HG03460 (cell line): Measurements from ENCODE around the gene CISD3.

Experiments
- ATAC-seq: cut with Tn5 transposase; IDR thresholded peaks from one replicate; pipeline ENCODE4 v1.9.1; 2021; ENCODE audit not compliant: unreplicated experiment

CISD3 gene

GRCh38 chr17:38727736-38728135 is 2.4 kb upstream of the CISD3 start:
- no peak for ATAC-seq

- no peak for ATAC-seq
These were observed 1.8 kb upstream of the CISD3 start for GRCh38 chr17:38728290-38728831.

GRCh38 chr17:38729368-38729885 is 714 bp upstream of the CISD3 start:
- ATAC-seq = no peak

GRCh38 chr17:38730526-38731379 is 612 bp downstream of the CISD3 start:
- ATAC-seq = no peak

- no peak for ATAC-seq
These were observed 1.6 kb downstream of the CISD3 start for GRCh38 chr17:38731526-38732294.

GRCh38 chr17:38732376-38733281 is 2.5 kb downstream of the CISD3 start:
- ATAC-seq = no peak

GRCh38 chr17:38733282-38733981 is 3.3 kb downstream of the CISD3 start:
- ATAC-seq = no peak

GRCh38 chr17:38733982-38734973 is 4.1 kb downstream of the CISD3 start:
- no peak for ATAC-seq

GRCh38 chr17:38735161-38735997 is 5.2 kb downstream of the CISD3 start:
- no peak for ATAC-seq

- no peak for ATAC-seq
These were observed 8.0 kb downstream of the CISD3 start for GRCh38 chr17:38738007-38738662.

- no peak for ATAC-seq
These were observed 8.5 kb downstream of the CISD3 start for GRCh38 chr17:38738686-38739085.

GRCh38 chr17:38739305-38739704 is 9.2 kb downstream of the CISD3 start:
- ATAC-seq = no peak

GRCh38 chr17:38740044-38740443 is 9.9 kb downstream of the CISD3 start:
- ATAC-seq = no peak

GRCh38 chr17:38740806-38741205 is 10.7 kb downstream of the CISD3 start:
- ATAC-seq = no peak

- no peak for ATAC-seq
These were observed 11.3 kb downstream of the CISD3 start for GRCh38 chr17:38741461-38741860.

GRCh38 chr17:38741921-38742410 is 11.8 kb downstream of the CISD3 start:
- no peak for ATAC-seq
